Measurements from ENCODE around the gene TTN.

Gene TTN

GRCh38 chr2:178702361-178702760, 104.9 kb downstream of the TTN start:
- Histone ChIP-seq H3K36me3 (ENCODE audit: control insufficient read depth, insufficient read depth, low read length) (peaks cover 2% of the 10 kb centered on the region; the same call in 1 of the 2 replicates), H3K27ac (ENCODE audit: low read depth, low read length) (no peak overlapping the region), H3K9me3 (ENCODE audit: control insufficient read depth, insufficient read depth, low read length) (no peaks in the 10 kb centered on the region)

GRCh38 chr2:178700922-178701342, 106.3 kb downstream of the TTN start:
- Histone ChIP-seq H3K4me3 (ENCODE audit: low read depth, low read length) (no peak overlapping the region), H3K27ac (ENCODE audit: low read depth, low read length) (no peak overlapping the region), H3K27me3 (ENCODE audit: control insufficient read depth, insufficient read depth, low read length) (no peaks in the 10 kb centered on the region), H3K9me3 (ENCODE audit: control insufficient read depth, insufficient read depth, low read length) (no peaks in the 10 kb centered on the region), H3K4me1 (ENCODE audit: control insufficient read depth, insufficient read depth, low read length) (no peaks in the 10 kb centered on the region), H3K36me3 (ENCODE audit: control insufficient read depth, insufficient read depth, low read length) (peaks cover 2% of the 10 kb centered on the region; the same call in 1 of the 2 replicates), H3K9ac (ENCODE audit: low read depth, low read length) (no peak overlapping the region)

More at GRCh38 chr2:178702361-178702760, 104.9 kb downstream of the TTN start:
- no peaks in the 10 kb centered on the region for H3K4me1 ChIP-seq (ENCODE audit: control insufficient read depth, insufficient read depth, low read length)
- no peaks in the 10 kb centered on the region for H3K27me3 ChIP-seq (ENCODE audit: control insufficient read depth, insufficient read depth, low read length)
- H3K9ac ChIP-seq (ENCODE audit: low read depth, low read length): no peak overlapping the region
- H3K4me3 ChIP-seq (ENCODE audit: low read depth, low read length): no peak overlapping the region

GRCh38 chr2:178700136-178700535, 107.1 kb downstream of the TTN start:
- Histone ChIP-seq H3K27me3 (ENCODE audit: control insufficient read depth, insufficient read depth, low read length) (no peaks in the 10 kb centered on the region), H3K9me3 (ENCODE audit: control insufficient read depth, insufficient read depth, low read length) (no peaks in the 10 kb centered on the region), H3K36me3 (ENCODE audit: control insufficient read depth, insufficient read depth, low read length) (peaks cover 2% of the 10 kb centered on the region; the same call in 1 of the 2 replicates), H3K27ac (ENCODE audit: low read depth, low read length) (no peak overlapping the region), H3K4me3 (ENCODE audit: low read depth, low read length) (no peak overlapping the region), H3K9ac (ENCODE audit: low read depth, low read length) (no peak overlapping the region), H3K4me1 (ENCODE audit: control insufficient read depth, insufficient read depth, low read length) (no peaks in the 10 kb centered on the region)

- no peaks in the 10 kb centered on the region for H3K36me3 ChIP-seq (ENCODE audit: control insufficient read depth, insufficient read depth, low read length)
- H3K9ac ChIP-seq (ENCODE audit: low read depth, low read length): no peak overlapping the region
- H3K4me3 ChIP-seq (ENCODE audit: low read depth, low read length): no peak overlapping the region
- no peaks in the 10 kb centered on the region for H3K27me3 ChIP-seq (ENCODE audit: control insufficient read depth, insufficient read depth, low read length)
- H3K4me1 ChIP-seq (ENCODE audit: control insufficient read depth, insufficient read depth, low read length): no peaks in the 10 kb centered on the region
- H3K9me3 ChIP-seq (ENCODE audit: control insufficient read depth, insufficient read depth, low read length): no peaks in the 10 kb centered on the region
- no peak overlapping the region for H3K27ac ChIP-seq (ENCODE audit: low read depth, low read length)
These were observed 114.4 kb downstream of the TTN start for GRCh38 chr2:178692845-178693244.

- Histone ChIP-seq H3K27ac (ENCODE audit: low read depth, low read length) (no peak overlapping the region), H3K36me3 (ENCODE audit: control insufficient read depth, insufficient read depth, low read length) (no peaks in the 10 kb centered on the region), H3K27me3 (ENCODE audit: control insufficient read depth, insufficient read depth, low read length) (no peaks in the 10 kb centered on the region), H3K4me1 (ENCODE audit: control insufficient read depth, insufficient read depth, low read length) (no peaks in the 10 kb centered on the region), H3K9ac (ENCODE audit: low read depth, low read length) (no peak overlapping the region), H3K9me3 (ENCODE audit: control insufficient read depth, insufficient read depth, low read length) (no peaks in the 10 kb centered on the region), H3K4me3 (ENCODE audit: low read depth, low read length) (no peak overlapping the region)
These were observed 117.4 kb downstream of the TTN start for GRCh38 chr2:178689808-178690207.

GRCh38 chr2:178683877-178684276, 123.3 kb downstream of the TTN start:
- Histone ChIP-seq H3K27me3 (ENCODE audit: control insufficient read depth, insufficient read depth, low read length) (no peaks in the 10 kb centered on the region), H3K36me3 (ENCODE audit: control insufficient read depth, insufficient read depth, low read length) (no peaks in the 10 kb centered on the region), H3K4me3 (ENCODE audit: low read depth, low read length) (no peak overlapping the region), H3K9ac (ENCODE audit: low read depth, low read length) (no peak overlapping the region), H3K4me1 (ENCODE audit: control insufficient read depth, insufficient read depth, low read length) (no peaks in the 10 kb centered on the region), H3K9me3 (ENCODE audit: control insufficient read depth, insufficient read depth, low read length) (no peaks in the 10 kb centered on the region), H3K27ac (ENCODE audit: low read depth, low read length) (no peak overlapping the region)

- H3K4me1 ChIP-seq (ENCODE audit: control insufficient read depth, insufficient read depth, low read length): no peaks in the 10 kb centered on the region
- no peak overlapping the region for H3K27ac ChIP-seq (ENCODE audit: low read depth, low read length)
- no peaks in the 10 kb centered on the region for H3K27me3 ChIP-seq (ENCODE audit: control insufficient read depth, insufficient read depth, low read length)
- H3K9me3 ChIP-seq (ENCODE audit: control insufficient read depth, insufficient read depth, low read length): no peaks in the 10 kb centered on the region
- H3K36me3 ChIP-seq (ENCODE audit: control insufficient read depth, insufficient read depth, low read length): no peaks in the 10 kb centered on the region
- H3K4me3 ChIP-seq (ENCODE audit: low read depth, low read length): no peak overlapping the region
- no peak overlapping the region for H3K9ac ChIP-seq (ENCODE audit: low read depth, low read length)
These were observed 126.1 kb downstream of the TTN start for GRCh38 chr2:178681081-178681480.

- Histone ChIP-seq H3K27ac (ENCODE audit: low read depth, low read length) (no peak overlapping the region), H3K27me3 (ENCODE audit: control insufficient read depth, insufficient read depth, low read length) (no peaks in the 10 kb centered on the region)
These were observed 127.3 kb downstream of the TTN start for GRCh38 chr2:178679891-178680290.

GRCh38 chr2:178677599-178677998, 129.6 kb downstream of the TTN start:
- Histone ChIP-seq H3K4me1 (ENCODE audit: control insufficient read depth, insufficient read depth, low read length) (no peaks in the 10 kb centered on the region), H3K27me3 (ENCODE audit: control insufficient read depth, insufficient read depth, low read length) (no peaks in the 10 kb centered on the region), H3K9ac (ENCODE audit: low read depth, low read length) (no peak overlapping the region), H3K27ac (ENCODE audit: low read depth, low read length) (no peak overlapping the region), H3K4me3 (ENCODE audit: low read depth, low read length) (no peak overlapping the region), H3K36me3 (ENCODE audit: control insufficient read depth, insufficient read depth, low read length) (no peaks in the 10 kb centered on the region), H3K9me3 (ENCODE audit: control insufficient read depth, insufficient read depth, low read length) (no peaks in the 10 kb centered on the region)

More at GRCh38 chr2:178679891-178680290, 127.3 kb downstream of the TTN start:
- no peak overlapping the region for H3K9ac ChIP-seq (ENCODE audit: low read depth, low read length)
- no peaks in the 10 kb centered on the region for H3K4me1 ChIP-seq (ENCODE audit: control insufficient read depth, insufficient read depth, low read length)
- no peaks in the 10 kb centered on the region for H3K9me3 ChIP-seq (ENCODE audit: control insufficient read depth, insufficient read depth, low read length)
- H3K4me3 ChIP-seq (ENCODE audit: low read depth, low read length): no peak overlapping the region
- H3K36me3 ChIP-seq (ENCODE audit: control insufficient read depth, insufficient read depth, low read length): no peaks in the 10 kb centered on the region

- H3K27me3 ChIP-seq (ENCODE audit: control insufficient read depth, insufficient read depth, low read length): no peaks in the 10 kb centered on the region
- no peaks in the 10 kb centered on the region for H3K36me3 ChIP-seq (ENCODE audit: control insufficient read depth, insufficient read depth, low read length)
- no peaks in the 10 kb centered on the region for H3K4me1 ChIP-seq (ENCODE audit: control insufficient read depth, insufficient read depth, low read length)
- no peaks in the 10 kb centered on the region for H3K9me3 ChIP-seq (ENCODE audit: control insufficient read depth, insufficient read depth, low read length)
- no peak overlapping the region for H3K27ac ChIP-seq (ENCODE audit: low read depth, low read length)
- no peak overlapping the region for H3K9ac ChIP-seq (ENCODE audit: low read depth, low read length)
- H3K4me3 ChIP-seq (ENCODE audit: low read depth, low read length): no peak overlapping the region
These were observed 131.2 kb downstream of the TTN start for GRCh38 chr2:178676046-178676445.

GRCh38 chr2:178674122-178674521, 133.1 kb downstream of the TTN start:
- H3K4me1 ChIP-seq (ENCODE audit: control insufficient read depth, insufficient read depth, low read length): no peaks in the 10 kb centered on the region
- H3K27me3 ChIP-seq (ENCODE audit: control insufficient read depth, insufficient read depth, low read length): no peaks in the 10 kb centered on the region
- H3K9me3 ChIP-seq (ENCODE audit: control insufficient read depth, insufficient read depth, low read length): no peaks in the 10 kb centered on the region
- H3K27ac ChIP-seq (ENCODE audit: low read depth, low read length): no peak overlapping the region
- no peak overlapping the region for H3K4me3 ChIP-seq (ENCODE audit: low read depth, low read length)
- H3K36me3 ChIP-seq (ENCODE audit: control insufficient read depth, insufficient read depth, low read length): no peaks in the 10 kb centered on the region
- H3K9ac ChIP-seq (ENCODE audit: low read depth, low read length): no peak overlapping the region

GRCh38 chr2:178666458-178666857, 140.8 kb downstream of the TTN start:
- H3K27me3 ChIP-seq (ENCODE audit: control insufficient read depth, insufficient read depth, low read length): no peaks in the 10 kb centered on the region
- no peak overlapping the region for H3K4me3 ChIP-seq (ENCODE audit: low read depth, low read length)
- no peaks in the 10 kb centered on the region for H3K9me3 ChIP-seq (ENCODE audit: control insufficient read depth, insufficient read depth, low read length)
- H3K36me3 ChIP-seq (ENCODE audit: control insufficient read depth, insufficient read depth, low read length): no peaks in the 10 kb centered on the region
- H3K9ac ChIP-seq (ENCODE audit: low read depth, low read length): no peak overlapping the region
- no peak overlapping the region for H3K27ac ChIP-seq (ENCODE audit: low read depth, low read length)
- H3K4me1 ChIP-seq (ENCODE audit: control insufficient read depth, insufficient read depth, low read length): no peaks in the 10 kb centered on the region
